Glomerular visceral epithelial cell (primary cell): ENCODE results near the gene FERMT1.
"Not testable (repeated sequence)": the region's sequence is repeated elsewhere in the genome, so short reads cannot be mapped to it uniquely, and the experiment has no call there.

Experiments
- DNase-seq: peaks from one replicate; pipeline ENCODE4 v3.0.0-alpha.2; 2016; ENCODE audit errors: extremely low spot score

Gene FERMT1

GRCh38 chr20:6115221-6115895, 7.5 kb downstream of the FERMT1 start:
- DNase-seq = no peak

DNA sequence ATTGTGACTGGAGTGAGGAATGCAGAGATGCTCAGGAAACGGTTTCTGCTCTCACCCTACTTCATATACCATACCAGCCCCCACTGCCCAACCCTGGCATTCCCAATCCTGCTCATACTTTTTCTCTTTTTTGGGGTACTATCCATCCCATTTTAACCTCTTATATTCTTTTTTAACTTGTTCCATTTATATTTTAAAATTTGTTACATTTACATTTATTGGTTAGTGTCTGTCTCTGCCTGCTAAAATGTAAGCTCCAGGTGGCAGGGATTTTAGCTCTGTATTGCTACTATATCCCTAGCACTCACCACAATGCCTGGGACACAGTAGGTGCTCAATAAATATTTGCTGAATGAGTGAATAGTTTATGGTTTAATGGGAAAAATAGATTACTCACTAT, 8.1 kb downstream of the FERMT1 start:
- no peak for DNase-seq

DNA sequence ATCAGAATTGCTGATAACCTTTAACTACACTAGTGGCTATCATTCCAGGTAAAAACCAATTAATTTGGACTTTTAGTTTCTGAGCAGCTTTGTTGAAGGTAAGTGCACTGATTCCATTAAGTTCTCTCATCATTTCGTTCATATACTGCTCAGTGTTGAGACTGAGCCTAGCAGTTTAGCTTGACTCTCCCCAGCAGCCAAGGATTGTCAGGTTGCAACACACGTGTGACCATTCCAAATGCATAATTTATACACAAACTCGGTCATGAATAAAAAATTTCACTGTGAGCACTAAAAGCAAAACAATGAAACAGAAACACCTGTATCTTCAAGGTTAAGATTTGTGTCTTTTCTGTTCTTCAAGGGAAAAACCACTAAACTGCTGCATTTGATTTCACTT, 8.9 kb downstream of the FERMT1 start:
- DNase-seq = no peak

GRCh38 chr20:6112965-6113364, 9.9 kb downstream of the FERMT1 start:
- DNase-seq = not testable (repeated sequence)

- no peak for DNase-seq
These were observed 14.5 kb downstream of the FERMT1 start for GRCh38 chr20:6108330-6108729.

- peak; percentile 16 for DNase-seq
These were observed 18.2 kb downstream of the FERMT1 start for GRCh38 chr20:6104493-6105188.

DNA sequence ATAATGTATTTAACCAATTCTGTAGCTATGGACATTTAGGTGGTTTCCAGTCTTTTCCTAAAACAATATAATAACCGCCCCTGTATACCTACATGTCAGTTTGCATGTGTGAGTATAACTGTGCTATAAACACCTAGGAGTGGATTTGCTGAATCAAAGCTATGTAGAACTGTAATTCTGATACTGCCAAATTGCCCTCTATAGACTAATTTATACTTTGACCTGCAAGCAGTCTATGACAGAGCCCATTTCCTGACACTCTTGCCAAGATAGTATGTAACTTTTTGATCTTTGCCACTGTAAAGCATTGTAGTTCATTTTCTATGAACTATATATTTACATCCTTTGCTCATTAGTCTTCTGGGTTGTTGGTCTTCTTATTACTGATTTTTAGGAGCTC, 19.5 kb downstream of the FERMT1 start:
- no peak for DNase-seq

GRCh38 chr20:6101346-6101745, 21.5 kb downstream of the FERMT1 start:
- DNase-seq = no peak

DNA sequence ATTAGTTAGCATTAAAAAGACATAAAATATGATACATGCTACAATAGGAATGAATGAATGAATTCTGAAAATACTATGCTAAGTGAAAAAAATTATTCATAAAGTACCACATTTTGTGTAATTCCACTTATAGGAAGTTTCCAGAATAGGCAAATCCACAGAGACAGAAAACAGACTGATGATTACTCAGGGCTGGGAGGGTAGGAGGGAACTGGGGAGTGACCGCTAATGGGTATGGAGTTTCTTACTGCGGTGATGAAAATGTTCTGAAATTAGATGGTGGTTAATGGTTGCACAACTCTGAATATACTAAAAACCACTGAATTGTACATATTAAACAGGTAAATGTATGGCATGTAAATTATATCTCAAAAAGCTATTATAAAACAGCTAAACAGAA, 22.6 kb downstream of the FERMT1 start:
- DNase-seq = no peak

DNA sequence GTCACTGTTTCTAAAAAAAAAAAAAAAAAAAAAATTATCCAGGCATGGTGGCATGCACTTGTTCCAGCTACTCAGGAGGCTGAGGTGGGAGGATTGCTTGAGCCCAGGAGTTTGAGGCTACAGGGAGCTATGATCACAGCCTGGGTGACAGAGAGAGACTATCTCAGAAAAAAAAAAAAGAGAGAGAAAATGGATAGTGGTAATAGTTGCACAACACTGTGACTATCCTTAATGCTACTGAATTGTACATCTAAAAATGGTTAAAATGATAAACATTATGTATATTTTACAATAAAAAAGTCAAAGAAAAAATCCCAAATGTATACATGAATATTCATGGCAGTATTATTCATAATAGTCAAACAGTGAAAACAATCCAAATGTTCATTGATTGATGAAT, 23.0 kb downstream of the FERMT1 start:
- DNase-seq = no peak

DNA sequence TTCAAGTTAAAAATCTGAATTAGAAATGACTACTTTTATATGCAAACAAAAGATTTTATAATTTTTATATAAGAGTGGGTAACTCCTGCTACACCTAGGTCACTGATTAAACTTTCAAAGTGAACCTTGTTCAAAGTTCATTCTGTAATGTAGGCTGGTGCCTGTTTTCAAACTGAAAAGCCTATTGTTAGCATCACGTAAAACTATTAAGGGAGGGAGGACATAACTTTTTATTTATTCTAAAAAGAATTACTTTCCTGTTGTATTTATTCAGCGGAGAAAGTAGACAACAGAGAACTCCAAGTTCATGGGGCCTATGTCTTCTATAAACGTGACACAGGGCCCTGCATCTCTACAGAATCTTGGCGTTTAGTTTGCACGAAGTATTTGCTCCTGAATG, 27.4 kb downstream of the FERMT1 start:
- DNase-seq = no peak

DNA sequence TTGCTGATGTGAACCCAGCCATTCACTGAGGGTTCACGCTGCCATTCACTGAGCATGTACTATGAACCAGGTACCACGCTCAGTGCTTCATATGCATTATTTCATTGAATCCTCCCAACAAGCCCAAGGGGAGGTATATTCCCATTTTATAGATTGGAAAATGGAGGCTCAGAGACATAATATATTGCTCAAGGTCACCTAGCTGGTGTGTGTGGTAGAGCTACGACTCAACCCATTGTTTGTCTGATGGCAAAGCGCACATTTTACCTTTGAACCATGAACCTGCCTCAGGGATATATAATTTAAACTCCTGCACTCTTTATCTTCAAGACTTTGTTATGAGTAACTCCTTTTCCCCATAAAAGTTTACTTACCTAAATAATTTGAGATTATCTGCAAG, 28.3 kb downstream of the FERMT1 start:
- DNase-seq = no peak

DNA sequence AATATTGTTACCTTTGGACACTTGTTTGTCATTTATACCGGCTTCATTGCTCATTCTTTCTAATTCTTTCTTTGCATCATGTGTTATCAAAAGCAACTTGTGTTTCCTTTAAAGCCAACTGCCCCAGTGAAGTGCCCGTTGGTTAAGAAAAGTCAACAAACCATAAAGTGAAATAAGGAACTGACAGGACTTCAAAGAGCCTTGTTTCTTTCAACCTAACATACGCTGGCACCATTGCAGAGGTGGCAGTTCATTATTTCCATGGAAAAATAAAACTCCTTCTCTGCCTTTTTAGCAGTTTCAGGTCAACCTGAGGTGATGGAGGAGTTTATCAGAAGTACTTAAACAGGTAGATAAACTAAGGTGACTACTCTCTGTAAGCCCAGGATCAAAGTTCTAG, 28.8 kb downstream of the FERMT1 start:
- no peak for DNase-seq

- DNase-seq = no peak
These were observed 31.2 kb downstream of the FERMT1 start for GRCh38 chr20:6091661-6092060.

DNA sequence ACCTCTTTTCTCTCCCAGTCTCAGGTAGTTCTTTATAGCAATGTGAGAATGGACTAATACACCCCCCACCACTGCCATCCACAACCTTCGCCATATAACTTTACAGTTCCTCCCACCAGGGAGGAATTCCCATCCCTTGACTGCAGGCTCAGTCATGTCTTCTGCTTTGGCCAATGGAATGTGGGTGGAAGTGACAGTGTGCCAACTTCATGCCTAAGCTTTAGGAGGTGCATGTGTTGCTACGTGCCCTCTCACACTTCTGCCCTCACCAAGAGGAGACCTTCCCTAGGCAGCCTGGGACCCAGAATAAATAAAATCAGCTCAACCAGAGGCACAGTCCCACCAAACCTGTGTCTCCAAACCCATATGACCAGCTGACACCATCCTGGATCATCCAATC, 36.0 kb downstream of the FERMT1 start:
- DNase-seq = no peak

GRCh38 chr20:6083926-6084325, 38.9 kb downstream of the FERMT1 start:
- DNase-seq = no peak

GRCh38 chr20:6081236-6081635, 41.6 kb downstream of the FERMT1 start:
- DNase-seq = peak; percentile 28

GRCh38 chr20:6079016-6079415, 43.8 kb downstream of the FERMT1 start:
- DNase-seq = no peak

DNA sequence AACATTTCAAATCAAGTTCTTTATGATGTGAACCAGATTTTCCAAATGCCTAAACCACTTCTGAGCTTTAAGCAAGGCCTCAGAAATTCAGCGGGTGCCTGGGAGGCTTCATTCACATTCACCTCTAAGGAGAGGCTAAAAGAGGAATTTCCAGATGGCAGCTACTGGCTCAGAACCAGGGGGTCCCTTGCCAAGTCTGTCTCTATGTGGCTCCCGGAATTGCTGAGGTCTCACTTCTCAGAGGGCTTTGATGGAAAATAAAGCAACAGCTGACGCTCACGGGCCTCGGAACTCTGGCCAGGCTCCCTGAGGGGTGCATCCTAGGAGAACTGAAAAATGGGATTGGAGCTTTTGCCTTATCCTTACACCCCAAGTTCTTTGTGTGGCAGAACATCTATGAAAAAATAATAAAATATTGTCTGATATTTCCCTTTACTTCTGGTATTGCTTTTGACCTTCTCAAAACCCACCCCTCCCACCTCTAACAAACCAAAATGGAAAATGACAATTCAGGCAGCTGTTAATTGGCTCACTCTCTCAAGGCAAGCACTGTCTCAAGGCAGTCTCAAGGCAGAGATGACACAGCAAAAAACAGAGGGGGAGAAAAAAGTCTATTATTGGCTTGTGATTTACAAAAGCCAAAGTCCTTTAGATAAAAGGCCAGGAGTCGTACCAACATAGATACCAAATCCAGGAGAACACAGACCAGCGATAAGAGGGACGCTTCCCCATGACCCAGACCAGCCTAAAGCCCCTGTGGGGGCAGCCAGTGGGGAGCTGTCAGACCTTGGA, 47.2 kb downstream of the FERMT1 start:
- no peak for DNase-seq

GRCh38 chr20:6074784-6075183, 48.0 kb downstream of the FERMT1 start:
- no peak for DNase-seq

DNA sequence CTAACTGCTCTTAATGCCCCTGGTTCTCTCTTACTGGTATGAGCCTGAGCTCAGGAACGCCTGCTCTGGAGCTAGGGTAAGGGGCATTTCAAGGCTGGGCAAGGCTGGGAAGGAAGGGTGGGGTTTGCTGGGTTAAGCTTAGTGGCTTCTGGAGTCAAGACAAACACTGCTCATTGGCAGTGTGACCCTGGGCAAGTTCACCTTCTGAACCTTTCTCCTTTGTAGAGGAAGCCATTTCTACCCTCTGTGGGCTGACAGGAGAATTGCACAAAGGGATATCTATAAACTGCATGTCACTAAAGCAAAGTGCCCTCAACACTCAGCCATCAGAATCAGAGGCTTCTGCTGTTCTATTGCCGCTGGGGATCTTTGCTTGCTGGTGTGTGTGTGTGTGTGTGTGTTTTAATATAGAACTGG, 48.7 kb downstream of the FERMT1 start:
- peak; percentile 54 for DNase-seq

- DNase-seq = no peak
These were observed 51.8 kb downstream of the FERMT1 start for GRCh38 chr20:6070829-6071695.
